TTC549 (cell line): ENCODE results near the gene S100B.
"Not testable (repeated sequence)": the region's sequence is repeated elsewhere in the genome, so short reads cannot be mapped to it uniquely, and the experiment has no call there.

Source experiments
- FAIRE-seq: peaks from 2 replicates; lab custom pipeline; 2012; peaks lifted over from hg19 to GRCh38; lab: Jason Lieb, UNC

Gene S100B

DNA sequence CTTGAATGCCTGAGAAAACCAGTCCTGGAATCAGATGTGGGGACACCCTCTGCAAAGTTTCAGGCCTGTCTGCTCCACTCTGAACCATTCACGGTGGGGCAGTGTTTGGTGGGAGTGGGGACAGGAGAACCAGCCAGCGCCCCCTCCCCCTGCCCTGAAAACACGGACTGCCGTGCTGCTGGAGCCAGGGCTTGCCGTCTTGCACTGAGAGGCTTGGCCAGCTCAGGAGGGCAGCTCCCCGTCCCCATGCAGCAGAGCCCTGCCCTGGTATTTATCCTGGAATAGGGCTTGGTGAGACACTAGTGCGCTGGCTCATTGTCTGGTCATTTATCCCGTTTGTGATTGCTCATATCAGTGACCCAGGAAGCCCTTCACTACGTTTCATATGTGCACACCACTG lies 3.9 kb downstream of the S100B start:
- no peak for FAIRE-seq

GRCh38 chr21:46600305-46600704 lies 4.6 kb downstream of the S100B start:
- no peak for FAIRE-seq

DNA sequence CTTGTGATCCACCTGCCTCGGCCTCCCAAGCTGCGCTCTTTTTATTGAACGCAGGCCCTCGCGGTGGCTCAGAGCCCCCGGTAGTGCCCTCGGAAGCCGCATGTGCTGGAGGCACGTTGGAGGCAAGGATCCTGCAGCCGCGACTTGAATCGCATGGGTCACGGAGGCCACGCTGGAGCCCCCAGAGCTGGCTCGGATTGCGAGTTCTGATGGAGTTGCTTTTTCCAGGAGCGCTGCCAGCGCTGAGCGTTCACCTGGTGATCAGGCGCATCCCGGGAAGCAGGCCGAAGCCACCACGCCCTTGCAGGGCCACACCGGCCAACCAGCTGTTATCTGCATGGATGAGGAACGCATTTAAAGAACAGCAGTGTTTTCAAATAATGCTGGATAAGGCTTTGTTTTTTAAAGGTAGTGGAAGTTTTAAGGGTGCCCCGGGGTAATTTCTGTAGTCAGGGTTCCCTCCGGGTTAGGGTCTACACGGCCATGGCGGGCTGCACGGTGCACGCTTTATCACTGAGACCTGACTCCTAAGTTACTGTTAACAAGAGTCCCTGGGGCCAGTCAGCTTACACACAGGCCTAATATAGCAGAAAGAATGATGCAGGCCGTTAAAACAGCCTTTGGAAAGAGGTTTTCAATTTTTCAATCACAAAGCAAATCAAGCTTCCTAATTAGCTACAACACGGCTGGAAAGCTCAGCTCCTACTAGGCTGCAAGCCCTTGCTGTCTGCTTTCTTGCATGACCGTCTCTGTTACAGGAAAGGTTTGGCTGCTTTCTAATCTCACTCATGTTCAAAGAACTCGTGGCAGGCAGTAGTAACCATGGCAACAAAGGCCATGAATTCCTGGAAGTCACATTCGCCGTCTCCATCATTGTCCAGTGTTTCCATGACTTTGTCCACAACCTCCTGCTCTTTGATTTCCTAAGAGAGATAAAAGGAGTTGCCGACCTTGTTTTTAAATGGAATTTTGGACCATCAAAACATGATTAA lies 6.0 kb downstream of the S100B start:
- no peak for FAIRE-seq

DNA sequence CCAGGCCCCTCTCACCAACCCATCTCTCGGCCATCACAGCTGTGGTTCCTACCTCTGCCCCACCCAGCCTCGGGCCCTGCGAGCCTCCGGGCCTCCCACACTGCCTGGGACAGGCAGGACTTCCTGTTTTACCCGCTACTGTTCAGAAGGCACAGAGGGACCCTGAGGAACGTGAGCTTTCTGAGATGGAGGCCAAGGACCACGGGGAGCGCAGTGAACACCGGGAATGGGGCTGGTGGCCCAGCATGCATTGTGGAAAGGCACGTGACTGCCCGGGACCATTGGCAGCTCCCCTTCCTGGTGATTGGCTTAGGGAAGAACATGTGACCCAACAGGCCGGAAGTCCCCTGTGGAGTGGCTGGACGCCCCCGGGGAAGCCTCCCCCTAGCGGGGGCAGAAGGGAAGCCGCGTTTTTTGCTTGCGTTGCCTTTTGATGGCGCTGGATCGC lies 7.0 kb downstream of the S100B start:
- FAIRE-seq: no peak

DNA sequence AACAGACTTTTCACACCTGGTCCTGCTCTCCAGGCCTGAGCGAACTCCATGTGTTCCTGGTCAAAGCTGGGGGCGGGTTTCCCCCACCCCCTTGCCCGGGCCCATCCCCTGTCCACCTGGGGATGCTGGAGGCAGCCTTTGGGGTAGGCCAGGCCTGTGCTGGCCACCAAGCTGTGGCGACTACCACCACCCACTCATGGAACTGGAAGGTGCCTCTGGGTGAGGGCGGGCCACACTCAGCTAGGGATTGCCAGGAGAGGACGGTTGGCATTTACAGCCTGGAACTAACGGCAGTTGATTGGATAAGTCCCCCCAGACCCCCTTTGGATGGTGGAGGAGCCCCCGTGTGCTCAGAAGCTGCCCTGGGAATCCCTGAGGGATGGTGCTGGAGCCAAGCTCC lies 7.9 kb downstream of the S100B start:
- FAIRE-seq: no peak

- FAIRE-seq: no peak
These were observed 8.7 kb downstream of the S100B start for GRCh38 chr21:46596201-46596600.

- no peak for FAIRE-seq
These were observed 10.6 kb downstream of the S100B start for GRCh38 chr21:46594276-46594675.

GRCh38 chr21:46585191-46585953 lies 19.5 kb downstream of the S100B start:
- FAIRE-seq: no peak

GRCh38 chr21:46581780-46582307 lies 23.0 kb downstream of the S100B start:
- FAIRE-seq: no peak

DNA sequence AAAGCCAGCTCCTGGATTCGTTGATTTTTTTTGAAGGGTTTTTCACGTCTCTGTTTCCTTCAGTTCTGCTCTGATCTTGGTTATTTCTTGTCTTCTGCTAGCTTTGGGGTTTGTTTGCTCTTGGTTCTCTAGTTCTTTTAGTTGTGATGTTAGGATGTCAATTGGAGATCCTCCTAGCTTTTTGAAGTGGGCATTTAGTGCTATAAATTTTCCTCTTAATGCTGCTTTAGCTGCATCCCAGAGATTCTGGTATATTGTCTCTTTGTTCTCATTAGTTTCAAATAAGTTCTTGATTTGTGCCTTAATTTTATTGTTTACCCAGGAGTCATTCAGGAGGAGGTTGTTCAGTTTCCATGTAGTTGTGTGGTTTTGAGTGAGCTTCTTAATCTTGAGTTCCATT lies 25.5 kb downstream of the S100B start:
- not testable (repeated sequence) for FAIRE-seq

DNA sequence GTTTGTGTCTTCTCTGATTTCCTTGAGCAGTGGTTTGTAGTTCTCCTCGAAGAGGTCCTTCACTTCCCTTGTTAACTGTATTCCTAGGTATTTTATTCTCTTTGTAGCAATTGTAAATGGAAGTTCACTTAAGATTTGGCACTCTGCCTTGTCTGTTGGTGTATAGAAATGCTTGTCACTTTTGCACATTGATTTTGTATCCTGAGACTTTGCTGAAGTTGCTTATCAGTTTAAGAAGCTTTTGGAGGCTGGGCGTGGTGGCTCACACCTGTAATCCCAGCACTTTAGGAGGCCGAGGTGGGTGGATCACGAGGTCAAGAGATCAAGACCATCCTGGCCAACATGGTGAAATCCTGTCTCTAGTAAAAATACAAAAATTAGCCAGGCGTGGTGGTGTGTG lies 27.1 kb downstream of the S100B start:
- not testable (repeated sequence) for FAIRE-seq

DNA sequence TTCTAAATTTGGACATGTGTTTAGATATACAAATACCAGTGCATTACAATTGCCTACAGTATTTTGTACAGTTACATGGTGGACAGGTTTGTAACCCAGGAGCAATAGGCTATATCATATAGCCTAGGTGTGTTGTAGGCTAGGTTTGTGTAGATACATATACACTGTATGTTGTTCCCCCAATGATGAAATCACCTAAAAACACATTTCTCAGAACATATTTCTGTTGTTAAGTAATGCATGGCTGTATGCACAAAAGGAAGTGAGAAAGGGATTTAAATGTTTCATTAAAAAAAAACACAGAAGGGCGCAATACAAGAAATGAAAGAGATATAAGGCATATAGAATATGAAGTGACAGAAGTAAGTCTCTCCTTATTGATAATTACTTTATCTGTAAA lies 32.0 kb downstream of the S100B start:
- FAIRE-seq: no peak

DNA sequence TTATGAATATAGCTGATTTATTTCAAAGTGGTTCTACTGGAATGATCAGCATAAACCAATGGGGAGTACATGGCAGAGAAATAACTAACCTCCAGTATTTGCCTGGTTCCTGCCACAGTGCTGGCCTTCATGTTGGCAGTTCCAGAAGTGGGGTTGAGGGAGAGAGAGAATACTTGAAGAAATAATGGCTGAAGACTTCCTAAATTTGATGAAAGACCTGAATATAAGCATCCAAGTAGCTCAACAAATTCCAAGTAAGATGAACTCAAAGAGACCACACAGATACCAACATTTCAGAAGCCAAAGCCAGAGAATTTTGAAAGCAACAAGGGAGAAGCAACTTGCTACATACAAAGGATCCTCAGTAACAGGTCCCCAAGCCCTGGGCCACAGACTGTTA lies 34.3 kb downstream of the S100B start:
- no peak for FAIRE-seq

DNA sequence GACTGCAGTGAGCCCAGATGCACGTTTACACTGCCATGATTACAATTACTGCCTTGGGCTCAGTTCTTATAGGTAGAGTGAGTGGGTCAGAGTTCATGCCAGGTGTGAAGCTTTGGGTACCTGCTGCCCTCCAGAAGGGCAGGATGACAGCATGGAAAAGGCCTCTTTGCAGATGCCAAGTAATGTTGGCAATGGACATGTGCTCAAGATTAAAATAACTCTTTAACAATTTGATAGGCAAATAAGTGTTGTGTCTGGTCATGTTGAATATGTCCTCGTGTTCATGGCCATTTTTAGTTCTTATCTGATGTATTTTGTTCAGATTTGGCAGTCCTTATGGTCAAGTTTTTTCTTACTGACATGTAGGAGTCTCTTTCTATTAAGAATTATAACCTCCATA lies 34.8 kb downstream of the S100B start:
- FAIRE-seq: no peak

DNA sequence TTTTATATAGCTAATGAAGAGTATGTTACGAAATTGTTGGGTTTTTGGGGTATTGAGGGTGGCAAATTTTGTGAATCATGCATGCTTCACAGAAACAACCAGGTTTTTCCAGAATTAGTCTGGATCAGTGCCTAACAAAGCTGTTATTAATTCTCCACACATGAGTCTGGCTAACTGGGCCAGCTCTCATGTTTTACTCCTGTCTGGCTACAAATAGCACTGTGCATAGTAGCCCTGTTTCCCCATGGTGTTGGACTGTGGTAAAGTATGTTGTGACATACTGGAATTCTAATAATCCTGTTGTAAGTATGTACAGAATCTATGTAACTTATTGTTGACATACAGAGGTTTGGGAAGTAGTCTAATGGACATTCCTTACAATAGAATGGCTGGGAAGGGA lies 35.8 kb downstream of the S100B start:
- FAIRE-seq: no peak

- no peak for FAIRE-seq
These were observed 36.3 kb downstream of the S100B start for GRCh38 chr21:46568562-46568961.

DNA sequence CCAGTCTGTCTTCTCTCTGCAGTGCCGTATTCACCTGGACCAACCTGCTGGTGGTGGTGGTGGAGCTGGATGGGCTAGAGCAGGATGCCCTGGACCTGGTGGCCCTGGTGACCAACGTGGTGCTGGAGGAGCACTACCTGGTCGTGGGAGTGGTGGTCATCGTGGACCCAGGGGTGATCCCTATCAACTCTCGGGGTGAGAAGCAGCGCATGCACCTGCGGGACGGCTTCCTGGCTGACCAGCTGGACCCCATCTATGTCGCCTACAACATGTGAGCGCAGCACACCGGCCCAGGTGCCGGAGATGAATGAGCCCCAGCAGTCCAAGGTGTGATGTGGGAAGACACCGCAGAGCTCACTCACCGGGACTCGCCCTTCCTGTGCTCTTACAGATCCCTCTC lies 37.5 kb downstream of the S100B start:
- FAIRE-seq: no peak

GRCh38 chr21:46564391-46564790 lies 40.5 kb downstream of the S100B start:
- FAIRE-seq: no peak

GRCh38 chr21:46562964-46563607 lies 41.8 kb downstream of the S100B start:
- FAIRE-seq: no peak

DNA sequence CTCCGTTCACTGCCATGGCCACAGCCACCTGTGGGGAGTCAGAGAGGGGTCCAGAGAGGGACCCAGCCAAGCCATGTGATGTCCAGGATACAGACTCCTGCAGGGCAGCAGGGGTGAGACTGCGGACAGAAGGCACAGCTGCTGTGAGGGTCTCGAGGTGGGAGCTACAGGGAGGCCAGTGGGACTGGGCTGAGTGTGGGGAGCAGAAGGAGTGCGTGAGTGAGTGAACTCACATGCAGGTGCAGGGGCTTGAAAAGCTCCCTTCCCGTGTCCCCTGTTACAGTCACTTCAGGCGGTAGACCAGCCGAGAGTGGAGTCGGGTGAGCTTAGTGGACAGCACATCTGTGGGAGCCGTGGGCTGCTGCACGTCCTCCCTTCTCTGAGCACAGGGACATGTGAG lies 42.4 kb downstream of the S100B start:
- FAIRE-seq: no peak

DNA sequence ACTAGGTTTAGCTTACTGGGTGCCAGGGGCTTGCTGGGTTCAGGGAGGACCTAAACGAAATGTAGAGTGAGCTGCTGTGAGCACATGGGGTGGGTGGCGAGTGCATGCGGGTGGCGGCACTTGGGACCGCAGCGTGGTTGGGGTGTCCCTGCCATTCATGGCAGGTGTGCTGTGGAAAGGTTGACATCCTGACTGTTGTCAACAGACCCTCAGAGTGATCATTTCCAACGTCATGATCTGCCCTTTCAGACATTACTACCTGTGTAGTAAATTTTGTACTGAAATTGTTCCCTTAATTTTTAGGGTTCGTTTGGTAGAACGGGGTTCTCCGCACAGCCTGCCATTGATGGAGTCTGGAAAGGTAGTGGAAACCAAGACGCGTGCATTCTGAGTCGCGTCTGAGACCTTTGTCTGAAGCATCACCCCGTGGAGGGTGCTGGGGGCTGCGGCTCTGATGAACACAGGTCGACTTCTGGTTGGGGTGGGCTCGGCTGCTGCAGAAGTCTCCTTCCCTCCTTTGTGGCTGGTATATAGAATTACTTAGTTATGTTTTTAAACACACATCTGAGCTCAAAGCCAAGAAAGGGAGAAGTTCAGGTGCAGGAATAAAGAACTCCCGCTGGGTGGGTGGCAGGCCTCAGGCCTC lies 43.3 kb downstream of the S100B start:
- no peak for FAIRE-seq
